Astrocyte (in vitro differentiated cells and primary cell): ENCODE results near the gene TELO2.

ENCODE experiments used
- EZH2 ChIP-seq: IDR thresholded peaks from 2 replicates; pipeline ENCODE4 v1.6.1; 2012; ENCODE audit warnings: mild to moderate bottlenecking, low read length, inconsistent platforms; ENCODE audit not compliant: insufficient read depth
- TF ChIP-seq, protein P1 (sequence below): IDR thresholded peaks from 2 replicates; pipeline ENCODE4 v1.5.1; 2011; ENCODE audit warnings: low read depth, mild to moderate bottlenecking, inconsistent platforms, low read length, moderate library complexity; ENCODE audit not compliant: insufficient read depth

DNA sequence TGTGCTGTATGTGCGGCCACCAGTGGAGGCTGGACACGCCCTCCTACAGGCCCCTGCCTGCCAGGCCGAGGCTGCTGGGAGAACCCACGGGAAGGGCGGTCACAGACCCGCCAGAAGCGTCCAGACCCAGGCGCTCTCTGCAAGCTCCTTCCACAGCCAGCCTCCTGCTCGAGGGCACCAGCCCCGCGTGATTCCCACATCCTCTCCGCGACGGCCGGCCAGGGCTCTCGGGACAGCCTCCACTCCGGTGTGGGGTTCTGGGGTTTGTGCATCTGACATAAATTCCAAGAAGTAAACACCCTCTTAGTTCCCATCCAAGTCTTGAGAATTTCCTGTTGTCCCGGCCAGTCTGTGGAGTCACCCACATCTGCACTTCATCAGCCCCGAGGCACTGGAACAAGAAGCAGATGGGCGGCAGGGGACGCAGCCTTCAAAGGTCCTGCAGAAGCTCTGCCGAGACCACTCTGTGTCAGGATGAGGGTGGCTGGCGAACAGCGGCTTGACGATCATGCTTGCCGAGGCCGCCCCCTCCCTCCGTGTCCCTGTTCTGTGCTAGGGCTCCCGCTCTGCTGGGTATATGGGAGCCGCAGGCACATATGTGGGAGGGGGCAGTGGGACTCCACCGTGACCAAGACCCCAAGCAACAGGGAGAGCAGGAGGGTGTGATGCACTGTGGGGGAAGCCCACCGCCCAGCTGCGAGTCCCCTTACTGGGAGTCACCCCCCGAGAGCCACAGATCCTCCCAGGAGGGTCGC, 37.9 kb downstream of the TELO2 start:
- TF ChIP-seq, protein P1, sequence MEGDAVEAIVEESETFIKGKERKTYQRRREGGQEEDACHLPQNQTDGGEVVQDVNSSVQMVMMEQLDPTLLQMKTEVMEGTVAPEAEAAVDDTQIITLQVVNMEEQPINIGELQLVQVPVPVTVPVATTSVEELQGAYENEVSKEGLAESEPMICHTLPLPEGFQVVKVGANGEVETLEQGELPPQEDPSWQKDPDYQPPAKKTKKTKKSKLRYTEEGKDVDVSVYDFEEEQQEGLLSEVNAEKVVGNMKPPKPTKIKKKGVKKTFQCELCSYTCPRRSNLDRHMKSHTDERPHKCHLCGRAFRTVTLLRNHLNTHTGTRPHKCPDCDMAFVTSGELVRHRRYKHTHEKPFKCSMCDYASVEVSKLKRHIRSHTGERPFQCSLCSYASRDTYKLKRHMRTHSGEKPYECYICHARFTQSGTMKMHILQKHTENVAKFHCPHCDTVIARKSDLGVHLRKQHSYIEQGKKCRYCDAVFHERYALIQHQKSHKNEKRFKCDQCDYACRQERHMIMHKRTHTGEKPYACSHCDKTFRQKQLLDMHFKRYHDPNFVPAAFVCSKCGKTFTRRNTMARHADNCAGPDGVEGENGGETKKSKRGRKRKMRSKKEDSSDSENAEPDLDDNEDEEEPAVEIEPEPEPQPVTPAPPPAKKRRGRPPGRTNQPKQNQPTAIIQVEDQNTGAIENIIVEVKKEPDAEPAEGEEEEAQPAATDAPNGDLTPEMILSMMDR: no peak
- TF ChIP-seq EZH2: no peak
